Lung (tissue), 12 donors: Measurements from ENCODE around the gene STAB2. TPM values are rescaled to one million over a fixed set of nuclear protein-coding genes. Genes with fewer than 3 reads are reported as not detected.

ENCODE experiments used
- ATAC-seq: fragments of 200-7000 bp; cut with Tn5 transposase; one replicate; pipeline ENCODE4 v1.9.1; 2020; ENCODE audit warnings: moderate number of reproducible peaks; ENCODE audit not compliant: insufficient read depth, low FRiP score
- DNase-seq, 3 donors: peaks; one replicate each; pipeline ENCODE4 v3.0.0-alpha.2; 2013 to 2017
- H3K27ac ChIP-seq, 2 donors: one replicate each; pipeline ENCODE4 v1.5.1; 2013; ENCODE audit warnings: mild to moderate bottlenecking in 2 of 2, moderate library complexity in 2 of 2, control low read depth in 1 of 2, inconsistent platforms in 1 of 2, low read depth in 1 of 2, low read length in 1 of 2
- H3K27me3 ChIP-seq, 3 donors: one replicate each; pipeline ENCODE4 v1.5.1; 2013; ENCODE audit warnings: low read length in 2 of 3; ENCODE audit not compliant: control insufficient read depth in 3 of 3, insufficient read depth in 3 of 3
- H3K36me3 ChIP-seq, 4 donors: one replicate each; pipeline ENCODE4 v1.5.1; 2013; ENCODE audit warnings: low read length in 4 of 4, mild to moderate bottlenecking in 1 of 4, moderate library complexity in 1 of 4; ENCODE audit not compliant: control insufficient read depth in 4 of 4, insufficient read depth in 4 of 4
- H3K4me1 ChIP-seq, 5 donors: one replicate each; pipeline ENCODE4 v1.5.1; 2013; ENCODE audit warnings: low read length in 5 of 5, mild to moderate bottlenecking in 2 of 5, moderate library complexity in 1 of 5; ENCODE audit not compliant: control insufficient read depth in 5 of 5, insufficient read depth in 5 of 5
- H3K4me3 ChIP-seq: one replicate; pipeline ENCODE4 v1.5.1; 2013; ENCODE audit warnings: mild to moderate bottlenecking, control low read depth, moderate library complexity
- H3K9ac ChIP-seq, 2 donors: one replicate each; pipeline ENCODE4 v1.5.1; 2013; ENCODE audit warnings: low read length in 2 of 2, control low read depth in 1 of 2; ENCODE audit not compliant: insufficient read depth in 1 of 2
- H3K9me3 ChIP-seq, 4 donors: one replicate each; pipeline ENCODE4 v1.5.1; 2013; ENCODE audit warnings: low read length in 3 of 4, mild to moderate bottlenecking in 1 of 4, moderate library complexity in 1 of 4; ENCODE audit not compliant: control insufficient read depth in 4 of 4, insufficient read depth in 3 of 4
- CTCF ChIP-seq: IDR thresholded peaks from 2 replicates; pipeline ENCODE4 v1.5.1; 2012; ENCODE audit warnings: mild to moderate bottlenecking; ENCODE audit errors: control extremely low read depth, extremely low read depth
- WGBS, 2 donors: extraction: QIAGEN DNeasy Blood & Tissue Kit; methylation state at CpG; one replicate each; pipeline ENCODE4 v1.1.7; 2013; 5-methylcytosine and 5-hydroxymethylcytosine counted together
- polyA plus RNA-seq, 2 donors: library from polyadenylated mRNA; stranded (reverse); fragments of 200-250 nt; gene quantifications; one replicate each; pipeline ENCODE4 v1.2.1, GENCODE V29; 2013
- total RNA-seq, 2 donors: library from RNA; depleted of rRNA in 1 of 2; stranded (reverse); fragments of >200 nt in 1 of 2; gene quantifications; one replicate each; pipeline ENCODE4 v1.2.1, GENCODE V29; 2014 to 2021
- donor health status: control.
- donor health status: control.
- donor health status: Bipolar disorder and iron deficiency.
- donor health status: healthy.
- donor health status: DM: yes; HTN: yes; CAD: no.

The STAB2 gene
- total and polyA plus RNA-seq, 4 donors = 0.06 to 10.0 (median 0.43) TPM

- ATAC-seq (no peak), DNase-seq (no peak)
- peaks cover 0 to 10% (median 0%) of the 10 kb centered on the region in 5 donors for H3K4me1 ChIP-seq
- no peak overlapping the region for H3K27ac ChIP-seq
- no peak overlapping the region for H3K9ac ChIP-seq
- H3K36me3 ChIP-seq = no peaks in the 10 kb centered on the region
- no peak for TF ChIP-seq CTCF
- H3K27me3 ChIP-seq = no peaks in the 10 kb centered on the region
- H3K9me3 ChIP-seq = no peaks in the 10 kb centered on the region
- no peak overlapping the region for H3K4me3 ChIP-seq
- 53 to 64% methylated on average over 3 of the region's 3 CpGs for WGBS, 2 donors
Observed at GRCh38 chr12:103676893-103677292, 89.8 kb downstream of the STAB2 start.

- Histone ChIP-seq H3K36me3 (no peaks in the 10 kb centered on the region), H3K9me3 (no peaks in the 10 kb centered on the region), H3K27me3 (no peaks in the 10 kb centered on the region), H3K4me1 (peaks cover 0 to 10% (median 0%) of the 10 kb centered on the region in 5 donors), H3K27ac (no peak overlapping the region), H3K9ac (no peak overlapping the region), H3K4me3 (no peak overlapping the region)
- TF ChIP-seq CTCF = no peak
- 70 to 80% methylated on average over 8 of the region's 8 CpGs for WGBS, 2 donors
- DNase-seq = peak in 2 of 3 donors; percentile 16 to 29
- ATAC-seq = no peak
Observed at GRCh38 chr12:103677341-103677740, 90.3 kb downstream of the STAB2 start.

GRCh38 chr12:103677905-103678304 lies 90.8 kb downstream of the STAB2 start:
- H3K4me3 ChIP-seq = no peak overlapping the region
- WGBS, 2 donors = 77 to 95% methylated on average over 2 of the region's 2 CpGs

More at GRCh38 chr12:103677905-103678304, 90.8 kb downstream of the STAB2 start:
- DNase-seq = no peak
- TF ChIP-seq CTCF = no peak
- no peak overlapping the region for H3K9ac ChIP-seq
- no peaks in the 10 kb centered on the region for H3K9me3 ChIP-seq
- peaks cover 0 to 10% (median 0%) of the 10 kb centered on the region in 5 donors for H3K4me1 ChIP-seq
- ATAC-seq = no peak
- no peaks in the 10 kb centered on the region for H3K36me3 ChIP-seq
- no peaks in the 10 kb centered on the region for H3K27me3 ChIP-seq
- no peak overlapping the region for H3K27ac ChIP-seq
